ENCODE results near the gene GPR17.
A peak's percentile ranks its signal among the peaks of the same experiment; 100 is the strongest.

Gene GPR17

DNA sequence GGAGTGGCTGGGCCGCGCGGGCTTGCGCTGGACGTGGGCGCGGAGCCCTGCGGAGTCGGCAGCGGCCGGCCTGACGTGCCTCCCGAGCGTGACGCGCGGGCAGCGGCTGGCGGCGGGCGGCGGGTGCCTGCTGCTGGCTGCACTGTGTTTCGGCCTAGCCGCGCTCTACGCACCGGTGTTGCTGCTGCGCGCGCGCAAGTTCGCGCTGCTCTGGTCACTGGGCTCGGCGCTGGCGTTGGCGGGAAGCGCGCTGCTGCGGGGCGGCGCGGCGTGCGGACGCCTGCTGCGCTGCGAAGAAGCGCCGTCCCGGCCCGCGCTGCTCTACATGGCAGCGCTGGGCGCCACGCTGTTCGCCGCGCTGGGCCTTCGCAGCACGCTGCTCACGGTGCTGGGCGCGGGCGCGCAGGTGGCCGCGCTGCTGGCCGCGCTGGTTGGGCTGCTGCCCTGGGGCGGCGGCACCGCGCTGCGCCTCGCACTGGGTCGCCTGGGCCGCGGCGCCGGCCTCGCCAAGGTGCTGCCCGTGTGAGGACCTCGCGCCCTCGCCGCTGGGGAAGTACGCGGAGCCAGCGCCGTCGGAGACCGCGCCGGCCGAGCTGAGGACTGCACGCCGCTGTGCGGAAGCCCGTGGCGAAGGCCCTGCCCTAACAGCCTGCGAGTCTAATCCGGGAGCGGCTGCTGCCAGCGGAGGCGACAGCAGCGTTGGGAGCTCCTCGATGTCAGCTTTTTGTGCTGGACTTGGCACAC is 55.9 kb downstream of the GPR17 start:
- peak overlapping the region; percentile 78 for H3K27ac ChIP-seq (ENCODE audit: low read length)
- H3K36me3 ChIP-seq (ENCODE audit: control insufficient read depth, low read depth, low read length): peaks cover 24% of the 10 kb centered on the region
- peak overlapping the region; percentile 90 for H3K4me3 ChIP-seq (ENCODE audit: low read length)
- H3K27me3 ChIP-seq (ENCODE audit: control insufficient read depth, insufficient read depth, low read length): no peaks in the 10 kb centered on the region
- no peaks in the 10 kb centered on the region for H3K9me3 ChIP-seq (ENCODE audit: control insufficient read depth, low read depth, low read length)
- H3K9ac ChIP-seq (ENCODE audit: low read length): peak overlapping the region; percentile 78
- peaks cover 21% of the 10 kb centered on the region for H3K4me1 ChIP-seq (ENCODE audit: control insufficient read depth, low read depth, low read length)
